PFSK-1 (cell line): ENCODE measurements around the gene PRKAR2A.

ENCODE experiments used
- FOXP2 ChIP-seq: optimal IDR thresholded peaks from 2 replicates; pipeline ENCODE3; 2011; ENCODE audit warnings: borderline replicate concordance, control low read depth, inconsistent platforms; ENCODE audit not compliant: insufficient read depth; ENCODE audit errors: extremely low read length, extremely low read depth
- POLR2AphosphoS5 ChIP-seq: IDR thresholded peaks from 2 replicates; pipeline ENCODE4 v1.6.1; 2012; ENCODE audit warnings: low read depth, mild to moderate bottlenecking, control low read depth, low read length, moderate library complexity
- REST ChIP-seq, 2 experiments: IDR thresholded peaks; 2 replicates each; pipeline versions ENCODE4 v1.6.1 to v1.8.0; 2011 to 2012; ENCODE audit warnings: low read depth in 2 of 2, low read length in 2 of 2, control low read depth in 1 of 2, inconsistent platforms in 1 of 2, mild to moderate bottlenecking in 1 of 2, moderate library complexity in 1 of 2; ENCODE audit not compliant: insufficient read depth in 1 of 2
- SIN3A ChIP-seq: IDR thresholded peaks from 2 replicates; pipeline ENCODE4 v1.6.1; 2012; ENCODE audit warnings: mild to moderate bottlenecking, low read length, moderate library complexity, borderline replicate concordance; ENCODE audit not compliant: insufficient read depth
- TAF1 ChIP-seq: IDR thresholded peaks from 2 replicates; pipeline ENCODE4 v1.6.1; 2012; ENCODE audit warnings: low read length, control low read depth, borderline replicate concordance; ENCODE audit not compliant: insufficient read depth

- TF ChIP-seq POLR2AphosphoS5 (no peak), REST (IDR thresholded peaks at IDR 0.05; ENCODE audit: insufficient read depth in 1 of 2, low read depth in 2 of 2, low read length in 2 of 2) (no peak), TAF1 (no peak), SIN3A (no peak), FOXP2 (no peak)
These were observed 59.0 kb downstream of the PRKAR2A start for GRCh38 chr3:48788544-48789162.
